ENCODE measurements around the gene AK2.

DNA sequence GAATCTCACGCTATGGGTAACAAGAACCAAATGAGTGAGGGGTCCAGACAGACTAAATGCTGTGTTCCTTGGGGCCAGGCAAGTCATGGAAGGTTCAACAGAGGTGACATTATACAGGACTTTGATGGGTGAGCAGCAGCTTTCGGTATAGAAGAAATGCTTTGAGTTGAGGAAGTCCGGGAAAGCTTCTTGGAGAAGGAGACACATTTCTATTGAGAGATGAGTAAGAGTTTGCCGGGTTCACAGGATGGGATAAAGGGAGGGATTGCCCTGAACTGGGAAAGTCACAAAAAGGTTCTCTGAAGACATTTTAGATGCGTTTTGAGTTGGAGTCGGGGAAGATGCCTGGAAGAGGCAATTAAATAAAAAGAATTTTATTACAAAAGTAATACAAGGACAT is 43.7 kb upstream of the AK2 start:
- TF ChIP-seq RFX5 (IDR thresholded peaks at IDR 0.05) (no peak), GATA3 (IDR thresholded peaks at IDR 0.05; ENCODE audit: borderline replicate concordance) (no peak), SMC3 (IDR thresholded peaks at IDR 0.05) (no peak), MYC (IDR thresholded peaks at IDR 0.05; ENCODE audit: borderline replicate concordance, low read length) (no peak), RARB (CRISPR knock-in tag; IDR thresholded peaks at IDR 0.05) (no peak), MAFK (IDR thresholded peaks at IDR 0.05; ENCODE audit: partially characterized antibody) (no peak), RNF2 (IDR thresholded peaks at IDR 0.05; ENCODE audit: borderline replicate concordance, low read depth) (no peak), POLR2A (IDR thresholded peaks at IDR 0.05; ENCODE audit: low read length) (no peak)
- TF ChIP-seq, protein P1, sequence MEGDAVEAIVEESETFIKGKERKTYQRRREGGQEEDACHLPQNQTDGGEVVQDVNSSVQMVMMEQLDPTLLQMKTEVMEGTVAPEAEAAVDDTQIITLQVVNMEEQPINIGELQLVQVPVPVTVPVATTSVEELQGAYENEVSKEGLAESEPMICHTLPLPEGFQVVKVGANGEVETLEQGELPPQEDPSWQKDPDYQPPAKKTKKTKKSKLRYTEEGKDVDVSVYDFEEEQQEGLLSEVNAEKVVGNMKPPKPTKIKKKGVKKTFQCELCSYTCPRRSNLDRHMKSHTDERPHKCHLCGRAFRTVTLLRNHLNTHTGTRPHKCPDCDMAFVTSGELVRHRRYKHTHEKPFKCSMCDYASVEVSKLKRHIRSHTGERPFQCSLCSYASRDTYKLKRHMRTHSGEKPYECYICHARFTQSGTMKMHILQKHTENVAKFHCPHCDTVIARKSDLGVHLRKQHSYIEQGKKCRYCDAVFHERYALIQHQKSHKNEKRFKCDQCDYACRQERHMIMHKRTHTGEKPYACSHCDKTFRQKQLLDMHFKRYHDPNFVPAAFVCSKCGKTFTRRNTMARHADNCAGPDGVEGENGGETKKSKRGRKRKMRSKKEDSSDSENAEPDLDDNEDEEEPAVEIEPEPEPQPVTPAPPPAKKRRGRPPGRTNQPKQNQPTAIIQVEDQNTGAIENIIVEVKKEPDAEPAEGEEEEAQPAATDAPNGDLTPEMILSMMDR (IDR thresholded peaks at IDR 0.05) = no peak
- TF ChIP-seq, protein P2, sequence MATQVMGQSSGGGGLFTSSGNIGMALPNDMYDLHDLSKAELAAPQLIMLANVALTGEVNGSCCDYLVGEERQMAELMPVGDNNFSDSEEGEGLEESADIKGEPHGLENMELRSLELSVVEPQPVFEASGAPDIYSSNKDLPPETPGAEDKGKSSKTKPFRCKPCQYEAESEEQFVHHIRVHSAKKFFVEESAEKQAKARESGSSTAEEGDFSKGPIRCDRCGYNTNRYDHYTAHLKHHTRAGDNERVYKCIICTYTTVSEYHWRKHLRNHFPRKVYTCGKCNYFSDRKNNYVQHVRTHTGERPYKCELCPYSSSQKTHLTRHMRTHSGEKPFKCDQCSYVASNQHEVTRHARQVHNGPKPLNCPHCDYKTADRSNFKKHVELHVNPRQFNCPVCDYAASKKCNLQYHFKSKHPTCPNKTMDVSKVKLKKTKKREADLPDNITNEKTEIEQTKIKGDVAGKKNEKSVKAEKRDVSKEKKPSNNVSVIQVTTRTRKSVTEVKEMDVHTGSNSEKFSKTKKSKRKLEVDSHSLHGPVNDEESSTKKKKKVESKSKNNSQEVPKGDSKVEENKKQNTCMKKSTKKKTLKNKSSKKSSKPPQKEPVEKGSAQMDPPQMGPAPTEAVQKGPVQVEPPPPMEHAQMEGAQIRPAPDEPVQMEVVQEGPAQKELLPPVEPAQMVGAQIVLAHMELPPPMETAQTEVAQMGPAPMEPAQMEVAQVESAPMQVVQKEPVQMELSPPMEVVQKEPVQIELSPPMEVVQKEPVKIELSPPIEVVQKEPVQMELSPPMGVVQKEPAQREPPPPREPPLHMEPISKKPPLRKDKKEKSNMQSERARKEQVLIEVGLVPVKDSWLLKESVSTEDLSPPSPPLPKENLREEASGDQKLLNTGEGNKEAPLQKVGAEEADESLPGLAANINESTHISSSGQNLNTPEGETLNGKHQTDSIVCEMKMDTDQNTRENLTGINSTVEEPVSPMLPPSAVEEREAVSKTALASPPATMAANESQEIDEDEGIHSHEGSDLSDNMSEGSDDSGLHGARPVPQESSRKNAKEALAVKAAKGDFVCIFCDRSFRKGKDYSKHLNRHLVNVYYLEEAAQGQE (IDR thresholded peaks at IDR 0.05) = no peak
- TF ChIP-seq, protein P3, sequence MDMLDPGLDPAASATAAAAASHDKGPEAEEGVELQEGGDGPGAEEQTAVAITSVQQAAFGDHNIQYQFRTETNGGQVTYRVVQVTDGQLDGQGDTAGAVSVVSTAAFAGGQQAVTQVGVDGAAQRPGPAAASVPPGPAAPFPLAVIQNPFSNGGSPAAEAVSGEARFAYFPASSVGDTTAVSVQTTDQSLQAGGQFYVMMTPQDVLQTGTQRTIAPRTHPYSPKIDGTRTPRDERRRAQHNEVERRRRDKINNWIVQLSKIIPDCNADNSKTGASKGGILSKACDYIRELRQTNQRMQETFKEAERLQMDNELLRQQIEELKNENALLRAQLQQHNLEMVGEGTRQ (IDR thresholded peaks at IDR 0.05) = no peak
- TF ChIP-seq, protein P4, sequence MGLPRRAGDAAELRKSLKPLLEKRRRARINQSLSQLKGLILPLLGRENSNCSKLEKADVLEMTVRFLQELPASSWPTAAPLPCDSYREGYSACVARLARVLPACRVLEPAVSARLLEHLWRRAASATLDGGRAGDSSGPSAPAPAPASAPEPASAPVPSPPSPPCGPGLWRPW (IDR thresholded peaks at IDR 0.05) = no peak
- TF ChIP-seq, protein P5, sequence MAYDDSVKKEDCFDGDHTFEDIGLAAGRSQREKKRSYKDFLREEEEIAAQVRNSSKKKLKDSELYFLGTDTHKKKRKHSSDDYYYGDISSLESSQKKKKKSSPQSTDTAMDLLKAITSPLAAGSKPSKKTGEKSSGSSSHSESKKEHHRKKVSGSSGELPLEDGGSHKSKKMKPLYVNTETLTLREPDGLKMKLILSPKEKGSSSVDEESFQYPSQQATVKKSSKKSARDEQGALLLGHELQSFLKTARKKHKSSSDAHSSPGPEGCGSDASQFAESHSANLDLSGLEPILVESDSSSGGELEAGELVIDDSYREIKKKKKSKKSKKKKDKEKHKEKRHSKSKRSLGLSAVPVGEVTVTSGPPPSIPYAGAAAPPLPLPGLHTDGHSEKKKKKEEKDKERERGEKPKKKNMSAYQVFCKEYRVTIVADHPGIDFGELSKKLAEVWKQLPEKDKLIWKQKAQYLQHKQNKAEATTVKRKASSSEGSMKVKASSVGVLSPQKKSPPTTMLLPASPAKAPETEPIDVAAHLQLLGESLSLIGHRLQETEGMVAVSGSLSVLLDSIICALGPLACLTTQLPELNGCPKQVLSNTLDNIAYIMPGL (CRISPR knock-in tag; IDR thresholded peaks at IDR 0.05; ENCODE audit: borderline replicate concordance) = no peak

All from A549 (cell line).